ENCODE data around the gene SUMF1.

DNA sequence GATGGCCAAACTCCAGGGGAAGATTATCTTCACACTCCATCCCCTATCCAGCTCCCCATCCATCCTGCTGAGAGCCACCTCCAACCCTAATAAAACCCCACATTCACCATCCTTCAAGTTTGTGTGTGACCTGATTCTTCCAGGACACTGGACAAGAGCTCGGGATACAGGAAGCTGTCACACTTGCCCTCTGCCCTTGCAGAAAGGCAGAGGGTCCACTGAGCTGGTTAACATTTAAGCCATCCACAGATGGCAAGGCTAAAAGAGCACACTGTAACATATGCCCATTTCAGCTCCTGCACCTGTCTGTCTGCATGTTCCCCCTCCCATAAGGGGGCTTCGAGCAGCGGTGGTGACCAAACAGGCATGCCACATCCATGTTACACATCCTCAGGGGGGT lies 134.1 kb downstream of the SUMF1 start:
- TF ChIP-seq, protein P1, sequence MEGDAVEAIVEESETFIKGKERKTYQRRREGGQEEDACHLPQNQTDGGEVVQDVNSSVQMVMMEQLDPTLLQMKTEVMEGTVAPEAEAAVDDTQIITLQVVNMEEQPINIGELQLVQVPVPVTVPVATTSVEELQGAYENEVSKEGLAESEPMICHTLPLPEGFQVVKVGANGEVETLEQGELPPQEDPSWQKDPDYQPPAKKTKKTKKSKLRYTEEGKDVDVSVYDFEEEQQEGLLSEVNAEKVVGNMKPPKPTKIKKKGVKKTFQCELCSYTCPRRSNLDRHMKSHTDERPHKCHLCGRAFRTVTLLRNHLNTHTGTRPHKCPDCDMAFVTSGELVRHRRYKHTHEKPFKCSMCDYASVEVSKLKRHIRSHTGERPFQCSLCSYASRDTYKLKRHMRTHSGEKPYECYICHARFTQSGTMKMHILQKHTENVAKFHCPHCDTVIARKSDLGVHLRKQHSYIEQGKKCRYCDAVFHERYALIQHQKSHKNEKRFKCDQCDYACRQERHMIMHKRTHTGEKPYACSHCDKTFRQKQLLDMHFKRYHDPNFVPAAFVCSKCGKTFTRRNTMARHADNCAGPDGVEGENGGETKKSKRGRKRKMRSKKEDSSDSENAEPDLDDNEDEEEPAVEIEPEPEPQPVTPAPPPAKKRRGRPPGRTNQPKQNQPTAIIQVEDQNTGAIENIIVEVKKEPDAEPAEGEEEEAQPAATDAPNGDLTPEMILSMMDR (IDR thresholded peaks at IDR 0.05) = no peak
- no peak for TF ChIP-seq EZH2 (IDR thresholded peaks at IDR 0.05; ENCODE audit: borderline replicate concordance, insufficient read depth, low read depth, low read length, poor library complexity, severe bottlenecking)
